HepG2 (cell line): ENCODE data around the gene S100A13. TPM values are rescaled to one million over a fixed set of nuclear protein-coding genes. Genes with fewer than 3 reads are reported as not detected.
A peak's percentile ranks its signal among the peaks of the same experiment; 100 is the strongest.

Source experiments
- FIP1L1 ChIP-seq: fragments of 200-400 bp; formaldehyde crosslinking; IDR thresholded peaks from 2 replicates; pipeline ENCODE4 v1.6.1; 2018; ENCODE audit warnings: low read depth, mild to moderate bottlenecking, low read length, moderate library complexity, borderline replicate concordance; ENCODE audit not compliant: insufficient read depth
- HMG20A ChIP-seq: IDR thresholded peaks from 2 replicates; pipeline ENCODE4 v1.6.1; 2016; ENCODE audit warnings: borderline replicate concordance
- MLLT10 ChIP-seq: sonication (generic); formaldehyde crosslinking; IDR thresholded peaks from 2 replicates; pipeline ENCODE4 v1.4.0; 2020; ENCODE audit warnings: missing genetic modification reagents
- PATZ1 ChIP-seq: sonication (generic); formaldehyde crosslinking; IDR thresholded peaks from 2 replicates; pipeline ENCODE4 v1.4.0; 2020; ENCODE audit warnings: missing genetic modification reagents
- POGK ChIP-seq: sonication (generic); formaldehyde crosslinking; conservative IDR thresholded peaks from 2 replicates; pipeline ENCODE4 v1.8.0; 2022; ENCODE audit warnings: mild to moderate bottlenecking, moderate library complexity, missing genetic modification reagents
- RBM39 ChIP-seq: fragments of 200-400 bp; formaldehyde crosslinking; IDR thresholded peaks from one replicate; pipeline ENCODE4 v1.6.1; 2018; ENCODE audit warnings: antibody characterized with exemption, mild to moderate bottlenecking, low read depth, low read length; ENCODE audit not compliant: poor library complexity, severe bottlenecking
- SKIL ChIP-seq: sonication (generic); formaldehyde crosslinking; IDR thresholded peaks from 2 replicates; pipeline ENCODE4 v1.8.0; 2022; ENCODE audit warnings: missing genetic modification reagents, mild to moderate bottlenecking, moderate library complexity, borderline replicate concordance
- THAP8 ChIP-seq: sonication (generic); formaldehyde crosslinking; IDR thresholded peaks from 2 replicates; pipeline ENCODE4 v1.5.1; 2020; ENCODE audit warnings: missing genetic modification reagents, mild to moderate bottlenecking, borderline replicate concordance
- THAP9 ChIP-seq: sonication (generic); formaldehyde crosslinking; IDR thresholded peaks from 2 replicates; pipeline ENCODE4; 2020; ENCODE audit warnings: missing genetic modification reagents, mild to moderate bottlenecking, borderline replicate concordance
- THYN1 ChIP-seq: sonication (generic); formaldehyde crosslinking; IDR thresholded peaks from 2 replicates; pipeline ENCODE4 v1.8.1; 2023; ENCODE audit warnings: low read depth, mild to moderate bottlenecking, moderate library complexity, missing genetic modification reagents, borderline replicate concordance
- ZBTB38 ChIP-seq: sonication (generic); formaldehyde crosslinking; IDR thresholded peaks from 2 replicates; pipeline ENCODE4 v1.5.1; 2020; ENCODE audit warnings: mild to moderate bottlenecking, missing genetic modification reagents
- ZNF12 ChIP-seq: sonication (generic); formaldehyde crosslinking; IDR thresholded peaks from 2 replicates; pipeline ENCODE4 v1.5.0; 2020; ENCODE audit warnings: missing genetic modification reagents
- ZNF274 ChIP-seq: sonication (generic); formaldehyde crosslinking; IDR thresholded peaks from 2 replicates; pipeline ENCODE4 v1.5.1; 2020; ENCODE audit warnings: mild to moderate bottlenecking, missing genetic modification reagents
- ZNF563 ChIP-seq: sonication (generic); formaldehyde crosslinking; IDR thresholded peaks from 2 replicates; pipeline ENCODE4 v1.8.0; 2022; ENCODE audit warnings: mild to moderate bottlenecking, moderate library complexity, missing genetic modification reagents
- ZNF800 ChIP-seq: sonication (generic); formaldehyde crosslinking; IDR thresholded peaks from 2 replicates; pipeline ENCODE4 v1.4.0; 2020; ENCODE audit warnings: missing genetic modification reagents
- polyA plus RNA-seq, 8 experiments: library from polyadenylated mRNA; depleted of rRNA in 3 of 8; stranded (reverse) in 7 of 8; unstranded in 1 of 8; fragments of >200 nt; fragmentation: Illumina TruSeq in 4 of 8; extraction: Trizol in 4 of 8; gene quantifications; 2 replicates each; pipeline versions ENCODE4 v1.2.1 to v1.2.3, GENCODE V29; 2011 to 2016; ENCODE audit warnings: low read depth in 4 of 8, missing spikeins in 1 of 8, mixed read lengths in 1 of 8; ENCODE audit not compliant: insufficient read depth in 1 of 8
- total RNA-seq, 5 experiments: library from RNA; depleted of rRNA; stranded (reverse); fragments of >200 nt; fragmentation: Illumina TruSeq; extraction: Trizol; gene quantifications; 2 replicates each; pipeline ENCODE4 v1.2.3, GENCODE V29; 2016; ENCODE audit warnings: low read depth in 1 of 5

The S100A13 gene
- total and polyA plus RNA-seq, 2 of the 13 experiments (the other 11 are each of a cell fraction or from before 2014, with no cell fraction given): 89.5 to 172 TPM

- no peak; the same call in 1 of the 2 replicates for TF ChIP-seq HMG20A (CRISPR knock-in tag)
- TF ChIP-seq POGK (CRISPR knock-in tag): 0 out of 2 replicates have a peak, but pooled peaks have one; percentile 33
- TF ChIP-seq MLLT10 (CRISPR knock-in tag): no peak
- peak; percentile 62 for TF ChIP-seq ZBTB38
- no peak for TF ChIP-seq SKIL (CRISPR knock-in tag)
- no peak for TF ChIP-seq FIP1L1
- TF ChIP-seq THAP8 (CRISPR knock-in tag): no peak
- TF ChIP-seq THYN1 (CRISPR knock-in tag): no peak
- TF ChIP-seq ZNF800 (CRISPR knock-in tag): no peak
- no peak; the same call in 1 of the 2 replicates for TF ChIP-seq ZNF274 (CRISPR knock-in tag)
- no peak for TF ChIP-seq ZNF12
- no peak; the same call in 1 of the 2 replicates for TF ChIP-seq PATZ1 (CRISPR knock-in tag)
- peak; percentile 56 for TF ChIP-seq RBM39
- peak; percentile 63; the same call in 1 of the 2 replicates for TF ChIP-seq ZNF563 (CRISPR knock-in tag)
- no peak; the same call in 1 of the 2 replicates for TF ChIP-seq THAP9 (CRISPR knock-in tag)
Observed at GRCh38 chr1:153626904-153627714, at the start of gene S100A13 (continued).
